ENCODE results near the gene DLX3.

Gene DLX3

GRCh38 chr17:49962599-49963308 is 32.3 kb downstream of the DLX3 start:
- no peak overlapping the region for H2AFZ ChIP-seq (ENCODE audit: low read depth, low read length)
- no peak overlapping the region for H3K4me3 ChIP-seq (ENCODE audit: low read length)
- peaks cover 2% of the 10 kb centered on the region for H3K9me3 ChIP-seq (ENCODE audit: low read length)
- no peaks in the 10 kb centered on the region for H3K36me3 ChIP-seq (ENCODE audit: insufficient read depth, low read length)
- H3K4me1 ChIP-seq (ENCODE audit: insufficient read depth, low read length) = peaks cover 4% of the 10 kb centered on the region
- H3K27me3 ChIP-seq (ENCODE audit: insufficient read depth, low read length) = peaks cover 72% of the 10 kb centered on the region

GRCh38 chr17:49959183-49959935 is 35.7 kb downstream of the DLX3 start:
- Histone ChIP-seq H3K4me1 (ENCODE audit: insufficient read depth, low read length) (no peaks in the 10 kb centered on the region), H3K27me3 (ENCODE audit: insufficient read depth, low read length) (peaks cover 47% of the 10 kb centered on the region), H3K4me3 (ENCODE audit: low read length) (no peak overlapping the region), H3K9me3 (ENCODE audit: low read length) (no peaks in the 10 kb centered on the region), H3K36me3 (ENCODE audit: insufficient read depth, low read length) (no peaks in the 10 kb centered on the region), H2AFZ (ENCODE audit: low read depth, low read length) (no peak overlapping the region)

- no peaks in the 10 kb centered on the region for H3K9me3 ChIP-seq (ENCODE audit: low read length)
- no peak overlapping the region for H3K4me3 ChIP-seq (ENCODE audit: low read length)
- H2AFZ ChIP-seq (ENCODE audit: low read depth, low read length) = no peak overlapping the region
- peaks cover 46% of the 10 kb centered on the region for H3K27me3 ChIP-seq (ENCODE audit: insufficient read depth, low read length)
- H3K4me1 ChIP-seq (ENCODE audit: insufficient read depth, low read length) = no peaks in the 10 kb centered on the region
- no peaks in the 10 kb centered on the region for H3K36me3 ChIP-seq (ENCODE audit: insufficient read depth, low read length)
Observed at GRCh38 chr17:49958723-49959122, 36.3 kb downstream of the DLX3 start.

GRCh38 chr17:49957350-49957749 is 37.7 kb downstream of the DLX3 start:
- no peaks in the 10 kb centered on the region for H3K36me3 ChIP-seq (ENCODE audit: insufficient read depth, low read length)
- H3K27me3 ChIP-seq (ENCODE audit: insufficient read depth, low read length) = peaks cover 40% of the 10 kb centered on the region

GRCh38 chr17:49956780-49957179 is 38.2 kb downstream of the DLX3 start:
- Histone ChIP-seq H3K36me3 (ENCODE audit: insufficient read depth, low read length) (no peaks in the 10 kb centered on the region), H3K4me1 (ENCODE audit: insufficient read depth, low read length) (no peaks in the 10 kb centered on the region), H2AFZ (ENCODE audit: low read depth, low read length) (no peak overlapping the region), H3K27me3 (ENCODE audit: insufficient read depth, low read length) (peaks cover 40% of the 10 kb centered on the region), H3K9me3 (ENCODE audit: low read length) (no peaks in the 10 kb centered on the region), H3K4me3 (ENCODE audit: low read length) (no peak overlapping the region)

More at GRCh38 chr17:49957350-49957749, 37.7 kb downstream of the DLX3 start:
- no peaks in the 10 kb centered on the region for H3K4me1 ChIP-seq (ENCODE audit: insufficient read depth, low read length)
- no peak overlapping the region for H2AFZ ChIP-seq (ENCODE audit: low read depth, low read length)
- no peak overlapping the region for H3K4me3 ChIP-seq (ENCODE audit: low read length)
- no peaks in the 10 kb centered on the region for H3K9me3 ChIP-seq (ENCODE audit: low read length)

GRCh38 chr17:49955157-49955556 is 39.9 kb downstream of the DLX3 start:
- Histone ChIP-seq H3K27me3 (ENCODE audit: insufficient read depth, low read length) (peaks cover 44% of the 10 kb centered on the region), H3K9me3 (ENCODE audit: low read length) (no peaks in the 10 kb centered on the region), H3K36me3 (ENCODE audit: insufficient read depth, low read length) (no peaks in the 10 kb centered on the region), H2AFZ (ENCODE audit: low read depth, low read length) (no peak overlapping the region), H3K4me1 (ENCODE audit: insufficient read depth, low read length) (no peaks in the 10 kb centered on the region), H3K4me3 (ENCODE audit: low read length) (no peak overlapping the region)

- Histone ChIP-seq H3K9me3 (ENCODE audit: low read length) (no peaks in the 10 kb centered on the region), H3K4me3 (ENCODE audit: low read length) (no peak overlapping the region)
Observed at GRCh38 chr17:49952912-49953497, 42.0 kb downstream of the DLX3 start.

GRCh38 chr17:49952209-49952911 is 42.7 kb downstream of the DLX3 start:
- no peak overlapping the region for H2AFZ ChIP-seq (ENCODE audit: low read depth, low read length)
- no peaks in the 10 kb centered on the region for H3K4me1 ChIP-seq (ENCODE audit: insufficient read depth, low read length)
- no peaks in the 10 kb centered on the region for H3K36me3 ChIP-seq (ENCODE audit: insufficient read depth, low read length)
- H3K9me3 ChIP-seq (ENCODE audit: low read length) = no peaks in the 10 kb centered on the region
- peaks cover 55% of the 10 kb centered on the region for H3K27me3 ChIP-seq (ENCODE audit: insufficient read depth, low read length)
- H3K4me3 ChIP-seq (ENCODE audit: low read length) = no peak overlapping the region

More at GRCh38 chr17:49952912-49953497, 42.0 kb downstream of the DLX3 start:
- Histone ChIP-seq H3K36me3 (ENCODE audit: insufficient read depth, low read length) (no peaks in the 10 kb centered on the region), H3K4me1 (ENCODE audit: insufficient read depth, low read length) (no peaks in the 10 kb centered on the region), H2AFZ (ENCODE audit: low read depth, low read length) (no peak overlapping the region), H3K27me3 (ENCODE audit: insufficient read depth, low read length) (peaks cover 53% of the 10 kb centered on the region)

- H3K36me3 ChIP-seq (ENCODE audit: insufficient read depth, low read length) = no peaks in the 10 kb centered on the region
- no peak overlapping the region for H2AFZ ChIP-seq (ENCODE audit: low read depth, low read length)
- H3K4me1 ChIP-seq (ENCODE audit: insufficient read depth, low read length) = no peaks in the 10 kb centered on the region
- H3K9me3 ChIP-seq (ENCODE audit: low read length) = no peaks in the 10 kb centered on the region
- H3K27me3 ChIP-seq (ENCODE audit: insufficient read depth, low read length) = peaks cover 53% of the 10 kb centered on the region
- no peak overlapping the region for H3K4me3 ChIP-seq (ENCODE audit: low read length)
Observed at GRCh38 chr17:49951362-49952082, 43.5 kb downstream of the DLX3 start.

- H2AFZ ChIP-seq (ENCODE audit: low read depth, low read length) = no peak overlapping the region
- no peaks in the 10 kb centered on the region for H3K4me1 ChIP-seq (ENCODE audit: insufficient read depth, low read length)
- no peaks in the 10 kb centered on the region for H3K36me3 ChIP-seq (ENCODE audit: insufficient read depth, low read length)
- no peak overlapping the region for H3K4me3 ChIP-seq (ENCODE audit: low read length)
- H3K9me3 ChIP-seq (ENCODE audit: low read length) = no peaks in the 10 kb centered on the region
- H3K27me3 ChIP-seq (ENCODE audit: insufficient read depth, low read length) = peaks cover 61% of the 10 kb centered on the region
Observed at GRCh38 chr17:49949634-49950033, 45.4 kb downstream of the DLX3 start.

DNA sequence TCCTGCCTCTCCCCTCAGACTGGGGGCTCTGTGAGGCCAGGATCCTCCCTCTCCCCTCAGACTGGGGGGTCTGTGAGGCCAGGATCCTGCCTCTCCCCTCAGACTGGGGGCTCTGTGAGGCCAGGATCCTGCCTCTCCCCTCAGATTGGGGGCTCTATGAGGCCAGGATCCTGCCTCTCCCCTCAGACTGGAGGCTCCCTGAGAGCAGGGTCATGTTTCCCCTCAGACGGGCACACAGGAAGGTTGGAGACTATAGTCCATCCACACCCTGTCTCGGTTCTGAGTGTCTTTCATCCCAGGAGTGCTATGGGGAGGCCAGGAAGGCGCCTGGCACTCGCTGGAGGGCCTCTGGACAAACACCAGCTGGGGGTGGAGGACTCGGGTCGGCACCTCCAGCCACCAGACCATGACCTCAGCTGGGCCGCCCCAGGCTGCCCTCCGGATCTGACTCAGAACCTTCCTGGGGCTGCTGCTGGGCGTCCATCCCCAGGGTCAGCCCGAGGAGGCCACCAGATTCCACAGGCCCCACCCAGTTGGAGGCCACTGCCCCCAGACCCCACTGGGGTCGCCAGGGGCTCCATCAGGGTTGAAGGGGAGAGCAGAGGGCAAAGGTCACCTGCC is 48.0 kb downstream of the DLX3 start:
- no peaks in the 10 kb centered on the region for H3K4me1 ChIP-seq (ENCODE audit: insufficient read depth, low read length)
- peaks cover 63% of the 10 kb centered on the region for H3K27me3 ChIP-seq (ENCODE audit: insufficient read depth, low read length)
- H3K9me3 ChIP-seq (ENCODE audit: low read length) = no peaks in the 10 kb centered on the region
- H3K36me3 ChIP-seq (ENCODE audit: insufficient read depth, low read length) = no peaks in the 10 kb centered on the region
- H2AFZ ChIP-seq (ENCODE audit: low read depth, low read length) = no peak overlapping the region
- no peak overlapping the region for H3K4me3 ChIP-seq (ENCODE audit: low read length)

GRCh38 chr17:49946208-49946607 is 48.8 kb downstream of the DLX3 start:
- H3K4me3 ChIP-seq (ENCODE audit: low read length) = no peak overlapping the region
- no peaks in the 10 kb centered on the region for H3K4me1 ChIP-seq (ENCODE audit: insufficient read depth, low read length)
- H3K36me3 ChIP-seq (ENCODE audit: insufficient read depth, low read length) = no peaks in the 10 kb centered on the region
- H3K27me3 ChIP-seq (ENCODE audit: insufficient read depth, low read length) = peaks cover 59% of the 10 kb centered on the region
- no peak overlapping the region for H2AFZ ChIP-seq (ENCODE audit: low read depth, low read length)
- no peaks in the 10 kb centered on the region for H3K9me3 ChIP-seq (ENCODE audit: low read length)

All from neuron (in vitro differentiated cells).